ENCODE results near the gene CNKSR2. TPM values are rescaled to one million over a fixed set of nuclear protein-coding genes. Genes with fewer than 3 reads are reported as not detected.
A peak's percentile ranks its signal among the peaks of the same experiment; 100 is the strongest.

CNKSR2 gene
- total RNA-seq, 1 donor from 2014 or later = 7.2 TPM

GRCh38 chrX:21373637-21374162 is 518 bp upstream of the CNKSR2 start:
- H3K4me3 ChIP-seq = peak overlapping the region; percentile 53
- DNase-seq = peak; percentile 46
- H3K27me3 ChIP-seq = no peaks in the 10 kb centered on the region
- ATAC-seq = peak; percentile 22
- no peaks in the 10 kb centered on the region for H3K4me1 ChIP-seq
- TF ChIP-seq, protein P1, sequence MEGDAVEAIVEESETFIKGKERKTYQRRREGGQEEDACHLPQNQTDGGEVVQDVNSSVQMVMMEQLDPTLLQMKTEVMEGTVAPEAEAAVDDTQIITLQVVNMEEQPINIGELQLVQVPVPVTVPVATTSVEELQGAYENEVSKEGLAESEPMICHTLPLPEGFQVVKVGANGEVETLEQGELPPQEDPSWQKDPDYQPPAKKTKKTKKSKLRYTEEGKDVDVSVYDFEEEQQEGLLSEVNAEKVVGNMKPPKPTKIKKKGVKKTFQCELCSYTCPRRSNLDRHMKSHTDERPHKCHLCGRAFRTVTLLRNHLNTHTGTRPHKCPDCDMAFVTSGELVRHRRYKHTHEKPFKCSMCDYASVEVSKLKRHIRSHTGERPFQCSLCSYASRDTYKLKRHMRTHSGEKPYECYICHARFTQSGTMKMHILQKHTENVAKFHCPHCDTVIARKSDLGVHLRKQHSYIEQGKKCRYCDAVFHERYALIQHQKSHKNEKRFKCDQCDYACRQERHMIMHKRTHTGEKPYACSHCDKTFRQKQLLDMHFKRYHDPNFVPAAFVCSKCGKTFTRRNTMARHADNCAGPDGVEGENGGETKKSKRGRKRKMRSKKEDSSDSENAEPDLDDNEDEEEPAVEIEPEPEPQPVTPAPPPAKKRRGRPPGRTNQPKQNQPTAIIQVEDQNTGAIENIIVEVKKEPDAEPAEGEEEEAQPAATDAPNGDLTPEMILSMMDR (IDR thresholded peaks at IDR 0.05) = no peak
- H3K36me3 ChIP-seq = no peaks in the 10 kb centered on the region
- no peaks in the 10 kb centered on the region for H3K9me3 ChIP-seq
- intact Hi-C loops (cut with DNase I) = no loop called here
- H3K27ac ChIP-seq = no peak overlapping the region

GRCh38 chrX:21374994-21375707 is 933 bp downstream of the CNKSR2 start:
- H3K36me3 ChIP-seq = no peaks in the 10 kb centered on the region
- H3K27ac ChIP-seq = no peak overlapping the region
- intact Hi-C loops (cut with DNase I) = no loop called here
- peak overlapping the region; percentile 53 for H3K4me3 ChIP-seq
- ATAC-seq = peak; percentile 20
- H3K9me3 ChIP-seq = no peaks in the 10 kb centered on the region
- DNase-seq = no peak
- TF ChIP-seq, protein P1 (IDR thresholded peaks at IDR 0.05) = no peak
- no peaks in the 10 kb centered on the region for H3K4me1 ChIP-seq
- no peaks in the 10 kb centered on the region for H3K27me3 ChIP-seq

DNA sequence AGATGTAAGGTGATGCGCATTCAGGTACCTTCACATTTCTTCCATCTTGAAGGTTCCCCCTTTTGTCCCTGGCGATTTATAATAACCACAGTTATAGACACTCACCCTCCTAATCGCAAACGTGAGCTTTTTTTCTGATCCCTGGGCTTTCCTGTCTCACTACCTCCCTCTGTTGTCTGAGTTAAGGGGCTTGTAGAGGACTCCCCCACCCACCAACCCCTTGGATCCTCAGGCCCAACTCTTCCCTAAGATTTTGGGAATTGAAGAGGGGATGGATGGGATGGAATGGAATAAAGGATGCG is 1.4 kb downstream of the CNKSR2 start:
- Histone ChIP-seq H3K4me1 (no peaks in the 10 kb centered on the region), H3K27ac (no peak overlapping the region), H3K27me3 (no peaks in the 10 kb centered on the region), H3K36me3 (no peaks in the 10 kb centered on the region), H3K4me3 (peak overlapping the region; percentile 53), H3K9me3 (no peaks in the 10 kb centered on the region)
- TF ChIP-seq, protein P1 (IDR thresholded peaks at IDR 0.05) = no peak
- ATAC-seq = no peak
- intact Hi-C loops (cut with DNase I) = no loop called here
- DNase-seq = no peak

GRCh38 chrX:21376636-21377035 is 2.4 kb downstream of the CNKSR2 start:
- no peak overlapping the region for H3K27ac ChIP-seq
- TF ChIP-seq, protein P1 (IDR thresholded peaks at IDR 0.05) = no peak
- H3K4me3 ChIP-seq = no peak overlapping the region
- no peak for ATAC-seq
- DNase-seq = no peak
- no peaks in the 10 kb centered on the region for H3K27me3 ChIP-seq
- H3K36me3 ChIP-seq = no peaks in the 10 kb centered on the region
- no peaks in the 10 kb centered on the region for H3K9me3 ChIP-seq
- H3K4me1 ChIP-seq = no peaks in the 10 kb centered on the region
- intact Hi-C loops (cut with DNase I) = no loop called here

GRCh38 chrX:21379991-21380390 is 5.8 kb downstream of the CNKSR2 start:
- intact Hi-C loops (cut with DNase I) = no loop called here
- Histone ChIP-seq H3K4me3 (no peak overlapping the region), H3K27me3 (no peaks in the 10 kb centered on the region), H3K36me3 (no peaks in the 10 kb centered on the region), H3K4me1 (no peaks in the 10 kb centered on the region), H3K9me3 (no peaks in the 10 kb centered on the region), H3K27ac (no peak overlapping the region)
- DNase-seq = no peak
- TF ChIP-seq, protein P1 (IDR thresholded peaks at IDR 0.05) = no peak
- no peak for ATAC-seq
